Activated CD4-positive, alpha-beta T cell treated with anti-CD3 and anti-CD28 coated beads, Interleukin-2, amount 50 U/mL, for 4 hours (primary cell): Measurements from ENCODE around the gene AQP12B.
"Not testable (repeated sequence)": the region's sequence is repeated elsewhere in the genome, so short reads cannot be mapped to it uniquely, and the experiment has no call there.

Experiments used
- DNase-seq, 2 experiments: peaks; one replicate each; pipeline ENCODE4 v3.0.0-alpha.2; 2020

Gene AQP12B, protein sequence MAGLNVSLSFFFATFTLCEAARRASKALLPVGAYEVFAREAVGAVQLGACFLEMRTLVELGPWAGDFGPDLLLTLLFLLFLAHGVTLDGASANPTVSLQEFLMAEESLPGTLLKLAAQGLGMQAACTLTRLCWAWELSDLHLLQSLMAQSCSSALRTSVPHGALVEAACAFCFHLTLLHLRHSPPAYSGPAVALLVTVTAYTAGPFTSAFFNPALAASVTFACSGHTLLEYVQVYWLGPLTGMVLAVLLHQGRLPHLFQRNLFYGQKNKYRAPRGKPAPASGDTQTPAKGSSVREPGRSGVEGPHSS

DNA sequence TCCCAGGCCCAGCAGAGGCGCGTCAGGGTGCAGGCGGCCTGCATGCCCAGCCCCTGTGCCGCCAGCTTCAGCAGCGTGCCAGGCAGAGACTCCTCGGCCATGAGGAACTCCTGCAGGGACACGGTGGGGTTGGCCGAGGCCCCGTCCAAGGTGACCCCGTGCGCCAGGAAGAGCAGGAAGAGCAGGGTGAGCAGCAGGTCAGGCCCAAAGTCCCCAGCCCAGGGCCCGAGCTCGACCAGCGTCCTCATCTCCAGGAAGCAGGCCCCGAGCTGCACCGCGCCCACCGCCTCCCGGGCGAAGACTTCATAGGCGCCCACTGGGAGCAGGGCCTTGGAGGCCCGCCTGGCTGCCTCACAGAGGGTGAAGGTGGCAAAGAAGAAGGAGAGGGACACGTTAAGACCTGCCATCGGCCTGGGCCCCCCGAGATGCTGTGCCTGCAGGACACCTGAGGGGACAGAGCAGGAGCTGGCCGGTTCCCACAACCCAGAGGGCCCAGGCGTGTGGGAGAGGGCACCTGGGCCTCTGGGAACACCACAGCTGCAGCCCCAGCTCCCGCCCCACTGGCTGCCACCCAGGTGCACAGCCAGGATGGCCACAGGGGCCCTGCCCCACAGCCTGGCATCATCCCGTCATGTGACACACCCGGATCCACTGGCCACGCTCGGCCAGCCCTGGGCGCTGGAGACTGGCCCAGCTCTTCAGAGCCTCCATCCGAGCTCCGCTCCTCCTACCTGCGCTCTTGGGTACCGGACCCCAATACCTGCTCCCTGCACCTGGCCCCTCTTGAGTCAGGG lies at the start of gene AQP12B:
Gene AQP12B (minus strand): TSS at position 455 of the 794 bp plus-strand sequence. CDS start 48 bp downstream, at position 407.
- not testable (repeated sequence) for DNase-seq

DNA sequence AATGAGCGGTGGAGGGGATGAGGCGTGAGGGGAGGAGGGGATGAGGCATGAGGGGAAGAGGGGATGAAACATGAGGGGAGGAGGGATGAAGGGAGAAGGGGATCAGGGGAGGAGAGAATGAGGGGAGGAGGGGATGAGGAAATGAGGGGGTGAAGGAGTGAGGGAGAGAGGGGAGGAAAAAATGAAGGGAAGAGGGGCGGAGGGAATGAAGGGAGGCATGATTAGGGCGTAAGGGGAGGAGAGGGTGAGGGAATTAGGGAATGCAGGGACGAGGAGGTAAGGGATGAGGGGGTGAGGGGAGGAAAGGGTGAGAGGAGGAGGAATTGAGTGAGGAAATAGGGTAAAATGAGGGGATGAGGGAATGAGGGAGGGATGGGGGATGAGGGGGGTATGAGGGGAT lies 49.5 kb upstream of the AQP12B start:
- DNase-seq = no peak

DNA sequence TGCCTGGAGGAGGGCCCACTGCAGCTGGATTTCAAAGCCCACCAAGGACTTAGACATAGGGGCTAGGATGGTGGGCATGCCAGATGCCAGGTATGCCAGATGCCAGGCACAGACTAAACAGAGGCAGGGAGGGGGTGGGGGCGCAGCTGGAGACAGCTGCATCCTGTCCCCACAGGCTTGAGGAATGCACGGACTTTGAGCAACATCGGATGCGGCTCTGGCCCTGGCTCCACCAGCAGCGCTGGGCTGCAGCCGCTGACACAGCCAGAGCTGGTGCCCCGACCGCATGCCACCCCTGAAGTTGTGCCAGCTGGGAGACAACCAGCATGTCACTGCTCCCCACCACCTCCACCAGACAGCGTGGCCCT lies 48.5 kb upstream of the AQP12B start:
- DNase-seq = no peak

DNA sequence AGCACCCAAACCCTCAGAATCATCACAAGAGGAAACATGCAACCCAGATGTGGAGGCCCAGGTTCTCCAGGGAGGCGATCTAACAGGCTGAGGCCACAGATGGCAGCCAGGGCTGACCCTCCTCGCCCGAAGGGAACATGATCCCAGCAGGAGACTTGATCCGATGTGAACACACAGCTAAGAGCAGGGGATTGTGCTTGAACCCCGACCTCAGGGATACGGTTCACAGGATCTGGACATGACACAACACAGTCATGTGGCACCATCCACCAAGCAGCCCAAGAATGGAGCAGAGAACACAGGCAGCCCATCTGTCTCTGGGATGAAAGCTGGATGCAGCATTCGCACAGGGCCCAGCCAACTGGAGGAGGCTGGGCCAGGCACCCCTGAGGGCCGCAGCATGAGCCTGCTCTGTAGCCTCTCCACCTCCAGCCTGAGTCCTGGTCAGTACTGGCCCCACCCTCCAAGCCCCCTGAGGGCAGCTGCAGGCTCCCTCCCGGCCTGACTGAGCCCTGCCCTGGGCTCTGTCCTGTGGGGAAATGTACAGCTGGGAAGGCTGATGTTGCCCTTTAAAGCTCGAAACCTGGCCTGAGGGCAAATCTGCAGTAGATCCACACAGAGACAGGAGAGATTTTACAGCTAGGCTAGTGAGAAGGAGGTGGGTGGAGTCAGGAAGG lies 48.0 kb upstream of the AQP12B start:
- no peak for DNase-seq

DNA sequence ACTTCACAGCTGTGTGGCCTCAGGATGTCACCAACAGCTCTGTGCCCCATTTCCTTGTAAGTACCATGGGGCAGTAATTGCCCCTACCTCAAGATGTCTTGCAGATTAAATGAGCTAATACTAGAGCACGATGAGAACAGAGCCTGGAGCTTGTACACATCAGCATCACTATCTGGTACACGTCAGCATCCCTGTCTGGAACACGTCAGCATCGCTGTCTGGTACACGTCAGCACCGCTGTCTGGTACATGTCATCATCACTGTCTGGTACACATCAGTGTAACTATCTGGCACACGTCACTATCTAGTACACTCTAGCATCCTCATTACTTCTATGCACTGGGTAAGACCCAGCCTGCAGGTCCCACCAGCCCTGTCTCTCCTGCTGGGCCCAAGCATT lies 46.1 kb upstream of the AQP12B start:
- no peak for DNase-seq

DNA sequence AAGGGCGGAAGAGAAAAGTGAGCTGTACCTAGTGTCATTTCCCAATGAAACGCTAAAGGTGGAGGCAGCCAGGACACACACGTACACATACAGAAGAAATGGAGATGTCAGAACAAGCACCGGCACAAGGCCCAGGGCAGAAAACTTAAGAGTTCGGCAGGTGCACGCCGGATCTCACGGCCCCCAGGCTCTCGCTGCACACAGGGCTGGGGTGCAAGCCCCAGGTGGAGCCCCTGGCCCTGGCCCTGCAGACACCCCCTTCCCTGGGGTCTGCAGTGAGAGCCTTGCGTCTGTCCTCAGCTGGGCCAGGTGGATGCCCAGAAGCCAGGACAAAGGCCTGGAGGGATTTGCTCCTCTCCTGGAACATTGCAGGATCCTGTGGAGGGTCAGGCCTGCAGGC lies 45.7 kb upstream of the AQP12B start:
- DNase-seq = no peak

DNA sequence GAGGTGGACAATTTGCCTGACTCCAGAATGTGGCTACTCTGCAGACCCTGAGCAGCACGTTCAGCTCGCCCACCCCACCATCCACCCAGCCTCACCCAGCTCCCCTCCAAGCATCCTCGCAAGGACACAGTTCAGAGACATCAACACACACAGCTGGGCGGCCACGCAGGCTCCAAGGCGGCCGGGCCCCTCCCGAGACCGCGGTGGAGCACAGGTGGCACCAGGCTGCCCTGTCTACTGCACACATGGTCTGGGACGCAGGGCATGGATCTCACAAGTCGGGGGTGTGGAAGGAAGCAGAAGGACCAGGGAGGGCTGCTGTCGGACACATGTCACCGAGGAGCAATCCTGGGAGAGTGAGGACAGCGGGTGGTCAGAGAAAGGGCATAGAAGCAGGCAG lies 45.2 kb upstream of the AQP12B start:
- DNase-seq = no peak

DNA sequence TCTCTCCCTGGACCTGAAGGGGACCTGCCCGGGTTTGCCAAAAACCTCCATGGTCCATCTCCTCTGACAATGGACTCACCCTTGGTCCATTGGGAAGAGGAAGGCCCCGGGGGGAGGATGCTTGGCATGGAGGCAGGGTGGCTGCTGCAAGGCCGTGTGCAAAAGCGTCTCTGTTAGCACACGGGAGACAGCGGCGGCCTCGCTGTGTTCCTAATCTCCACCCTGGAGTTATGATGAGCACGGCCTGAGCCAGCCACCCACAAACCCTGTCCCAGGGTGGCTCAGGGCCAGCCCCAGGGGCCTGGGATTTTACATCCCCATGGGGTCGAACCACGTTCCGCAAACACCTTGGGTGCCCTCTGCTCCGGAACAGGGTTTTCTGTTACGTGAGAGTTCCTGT lies 44.8 kb upstream of the AQP12B start:
- DNase-seq = no peak

DNA sequence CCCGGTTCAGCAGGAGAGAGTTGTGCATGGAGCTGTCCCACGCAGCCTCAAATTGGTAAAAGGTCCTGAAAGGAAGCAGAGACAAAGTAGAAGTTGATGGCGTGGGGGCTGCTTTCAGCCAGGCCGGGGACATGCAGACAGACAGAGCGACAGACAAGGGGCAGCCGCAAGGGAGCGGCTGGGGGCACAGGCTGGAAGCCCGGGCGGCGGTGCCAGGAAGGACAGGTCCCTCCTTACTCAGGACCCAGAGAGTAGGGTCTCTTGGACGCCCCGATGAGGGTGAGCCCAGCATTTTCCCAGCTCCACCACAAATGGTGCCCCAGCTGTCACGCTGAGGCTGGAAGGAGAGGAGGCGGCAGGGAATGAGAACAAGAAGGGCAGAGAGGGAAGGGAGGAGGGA lies 44.2 kb upstream of the AQP12B start:
- DNase-seq = no peak

DNA sequence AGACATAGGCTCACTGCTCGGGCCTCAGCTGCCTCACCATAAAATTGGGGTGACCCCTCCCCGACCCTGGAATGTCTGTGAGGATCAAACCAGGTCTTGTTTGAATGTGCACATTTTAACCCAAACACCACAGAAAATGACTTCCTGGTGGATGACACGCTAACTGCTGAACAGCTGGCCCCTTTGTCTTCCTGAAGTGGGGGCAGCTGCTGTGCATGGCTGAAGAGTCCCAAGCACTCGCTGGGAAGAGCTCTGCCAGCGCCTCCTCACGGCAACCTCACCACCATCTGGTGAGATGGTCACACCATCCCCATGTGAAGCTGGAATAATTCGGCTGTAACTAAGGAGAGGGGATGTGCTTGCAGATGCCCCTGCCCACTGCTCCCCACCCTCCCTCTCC lies 43.0 kb upstream of the AQP12B start:
- DNase-seq = no peak

DNA sequence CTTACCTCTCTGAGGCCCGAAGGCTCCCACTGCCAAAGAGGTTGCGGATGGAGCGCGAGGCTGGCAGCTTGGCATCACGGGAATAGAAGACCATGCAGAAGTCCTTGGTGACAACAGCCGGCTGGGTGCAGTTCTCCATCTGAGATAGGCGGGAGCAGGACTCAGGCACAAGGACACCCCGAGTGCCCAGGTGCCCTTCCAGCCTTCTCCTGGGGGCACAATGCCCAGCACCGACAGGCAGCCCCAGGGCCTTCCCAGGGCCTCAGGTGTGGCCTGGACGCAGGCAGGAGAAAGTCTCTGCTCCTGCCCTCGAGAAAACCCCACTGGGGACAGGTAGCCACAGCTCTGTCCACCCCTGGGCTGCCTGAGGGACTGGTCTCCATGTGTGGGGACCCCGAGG lies 42.6 kb upstream of the AQP12B start:
- DNase-seq = no peak

DNA sequence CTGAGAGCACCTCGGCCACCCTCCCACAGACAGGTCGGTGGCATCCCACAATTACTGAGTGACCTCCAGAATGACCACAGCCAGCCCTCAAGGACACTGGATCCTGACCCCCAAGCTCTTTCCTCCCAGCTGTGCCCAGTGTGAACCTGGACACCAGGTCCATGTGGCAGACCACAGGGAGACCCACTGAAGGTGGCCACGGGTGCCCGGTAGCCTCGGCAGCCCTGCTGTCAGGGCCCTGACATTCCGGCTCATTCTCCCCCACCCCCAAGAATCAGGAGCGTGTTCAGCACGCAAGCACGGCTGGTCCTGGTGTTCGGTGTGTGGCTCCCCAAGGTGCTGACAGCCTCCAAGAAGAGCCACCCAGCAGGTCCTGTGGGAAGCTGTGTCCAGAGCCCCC lies 41.7 kb upstream of the AQP12B start:
- no peak for DNase-seq

DNA sequence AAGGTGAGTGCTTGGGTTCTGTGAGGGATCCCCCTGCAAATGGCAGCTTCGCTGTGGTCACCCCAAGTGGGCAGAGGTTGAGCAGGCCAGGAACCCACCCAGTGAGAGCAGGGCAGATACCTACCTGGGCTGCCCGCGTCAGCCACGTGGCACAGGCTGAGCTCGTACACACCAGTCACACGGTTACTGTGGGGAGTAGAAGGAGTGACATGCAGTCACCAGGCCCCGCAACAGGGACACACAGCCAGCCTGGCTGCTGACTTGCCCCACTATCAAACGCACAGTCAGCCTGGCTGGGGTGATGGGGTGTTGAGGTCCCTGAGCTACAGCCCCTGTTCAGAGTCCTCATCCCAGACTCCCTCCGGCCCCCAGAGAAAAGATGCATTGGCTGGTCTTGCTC lies 41.2 kb upstream of the AQP12B start:
- DNase-seq = no peak

DNA sequence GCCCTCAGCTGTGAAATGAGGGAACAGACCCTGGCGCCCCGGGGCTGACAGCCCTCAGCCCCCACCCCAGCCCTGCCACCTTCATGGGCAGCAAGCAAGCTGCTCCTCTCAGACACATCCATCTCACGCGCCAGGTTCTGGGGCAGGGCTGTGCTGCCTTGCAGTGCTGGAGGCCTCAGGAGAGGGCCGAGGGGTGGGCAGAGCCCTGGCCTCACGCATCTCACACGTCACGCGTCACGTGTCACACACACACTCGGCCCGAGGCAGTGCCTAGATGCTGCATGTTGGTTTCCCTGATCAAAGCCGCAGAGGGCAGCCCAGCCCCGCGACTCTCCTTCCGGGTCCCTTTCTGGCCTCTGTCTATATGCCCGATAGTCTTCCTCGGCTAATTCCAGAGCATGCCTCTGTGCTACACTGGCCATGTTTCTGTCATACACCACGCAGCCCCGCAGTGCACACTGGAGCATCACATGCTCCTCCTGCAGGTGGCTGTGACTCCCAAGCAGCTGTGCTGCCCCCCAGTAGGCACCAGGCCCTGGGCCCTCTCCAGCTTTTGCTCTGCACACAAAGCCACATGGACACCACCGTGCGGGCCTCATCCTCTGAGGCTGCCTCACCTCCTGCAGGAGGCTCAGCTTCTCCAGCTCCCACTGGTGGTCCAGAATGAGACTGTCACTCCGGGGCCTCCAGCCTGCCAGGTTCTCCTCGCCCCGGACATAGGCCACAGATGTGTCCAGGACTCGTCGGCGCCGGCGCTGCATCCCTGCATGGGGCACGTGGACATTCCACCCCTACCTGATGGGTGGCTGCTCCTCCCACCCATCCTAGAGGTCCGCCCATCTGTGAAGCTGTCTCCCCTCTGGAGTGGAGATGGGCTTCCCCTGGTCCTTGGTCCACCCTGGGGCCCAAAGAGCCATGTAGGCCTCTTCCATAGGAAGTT lies 40.4 kb upstream of the AQP12B start:
- DNase-seq = no peak

DNA sequence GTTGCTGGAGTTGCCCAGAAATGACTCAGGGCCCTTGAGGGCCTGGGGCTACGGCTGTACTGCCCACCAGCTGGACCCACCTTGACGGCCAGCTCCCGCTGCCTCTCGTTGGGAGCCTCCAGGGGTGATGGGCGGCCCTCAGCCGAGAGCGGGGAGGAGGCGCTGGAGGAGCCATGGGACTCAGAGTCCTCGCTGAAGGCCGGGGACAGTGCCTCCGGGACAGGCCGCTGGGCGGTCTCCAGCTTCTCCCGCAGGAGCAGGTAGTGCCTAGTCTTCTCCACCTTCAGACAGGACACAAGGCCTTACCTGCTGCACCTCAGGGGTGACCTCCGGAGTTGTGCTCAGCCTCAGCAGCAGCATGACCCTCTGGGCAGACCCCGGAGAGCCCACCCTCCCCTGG lies 39.7 kb upstream of the AQP12B start:
- DNase-seq = no peak

DNA sequence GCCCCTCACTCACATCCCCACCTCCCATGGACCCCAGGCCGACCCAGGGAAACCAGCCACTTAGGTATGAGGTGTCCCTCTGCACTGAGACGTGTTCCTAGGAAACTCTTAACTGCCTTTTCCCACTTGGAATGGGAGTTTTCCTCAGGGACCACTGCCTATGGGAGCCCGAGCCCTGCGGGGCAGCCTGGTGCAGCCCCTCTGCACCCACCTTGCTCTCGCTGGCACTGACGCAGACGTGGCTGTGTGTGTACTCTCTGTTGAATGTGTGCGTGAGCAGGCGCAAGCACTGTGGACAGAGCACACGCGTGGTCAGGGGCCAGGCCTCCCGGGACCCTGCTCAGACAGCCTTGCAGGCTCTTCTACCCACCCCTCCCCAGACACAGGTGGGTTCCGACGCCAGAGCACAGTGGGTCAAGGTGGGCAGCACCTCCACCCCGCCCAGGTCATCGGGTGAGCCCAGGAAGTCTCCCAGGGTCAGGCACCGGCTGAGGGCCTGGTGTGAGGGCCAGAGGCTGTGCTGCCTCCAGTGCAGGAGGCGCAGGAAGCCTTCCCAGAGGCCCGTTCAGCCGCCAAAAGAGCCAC lies 39.0 kb upstream of the AQP12B start:
- no peak for DNase-seq

DNA sequence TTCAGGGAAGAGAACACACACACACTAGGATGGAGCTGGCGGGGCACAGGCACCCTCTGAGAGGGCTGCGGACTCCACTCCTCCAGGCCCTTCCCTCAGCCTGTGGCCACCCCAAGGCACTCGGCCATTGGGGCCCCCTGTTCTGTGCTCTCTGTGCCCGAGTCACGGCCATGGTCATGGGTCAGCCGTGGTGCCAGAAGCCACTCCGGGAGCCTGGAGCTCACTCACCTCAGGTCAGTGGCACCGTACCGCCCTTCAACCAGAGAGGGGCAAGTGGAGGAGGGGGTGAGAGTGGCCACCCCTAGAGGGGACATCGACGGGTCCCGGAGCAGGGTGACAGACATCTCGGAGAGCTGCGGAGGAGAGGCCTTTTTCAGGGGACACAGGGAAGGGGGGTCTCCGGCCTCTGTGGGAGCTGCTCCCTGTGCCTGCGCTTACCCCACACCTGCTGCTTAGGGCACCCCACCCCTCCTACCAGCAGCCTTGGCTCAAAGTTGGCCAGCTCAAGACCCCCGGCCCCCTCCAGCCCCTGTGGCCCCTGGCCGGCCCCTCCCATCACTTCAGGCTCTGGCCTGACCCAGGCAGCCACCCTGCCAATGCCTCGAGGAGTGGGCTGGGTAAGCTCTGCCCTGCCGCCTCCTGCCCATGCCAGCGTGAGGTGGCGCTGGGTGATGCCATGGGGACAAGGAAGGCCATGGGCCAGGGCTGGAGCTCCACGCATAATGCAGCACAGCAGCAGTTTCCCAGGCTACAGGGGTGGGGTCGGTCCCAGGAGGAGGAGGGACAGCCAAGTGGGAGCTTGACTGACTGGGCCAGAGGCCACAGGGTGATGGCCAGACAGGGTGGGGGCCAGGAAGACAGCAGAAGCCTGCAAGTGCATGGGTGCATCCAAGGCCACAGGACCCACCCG lies 38.3 kb upstream of the AQP12B start:
- no peak for DNase-seq

DNA sequence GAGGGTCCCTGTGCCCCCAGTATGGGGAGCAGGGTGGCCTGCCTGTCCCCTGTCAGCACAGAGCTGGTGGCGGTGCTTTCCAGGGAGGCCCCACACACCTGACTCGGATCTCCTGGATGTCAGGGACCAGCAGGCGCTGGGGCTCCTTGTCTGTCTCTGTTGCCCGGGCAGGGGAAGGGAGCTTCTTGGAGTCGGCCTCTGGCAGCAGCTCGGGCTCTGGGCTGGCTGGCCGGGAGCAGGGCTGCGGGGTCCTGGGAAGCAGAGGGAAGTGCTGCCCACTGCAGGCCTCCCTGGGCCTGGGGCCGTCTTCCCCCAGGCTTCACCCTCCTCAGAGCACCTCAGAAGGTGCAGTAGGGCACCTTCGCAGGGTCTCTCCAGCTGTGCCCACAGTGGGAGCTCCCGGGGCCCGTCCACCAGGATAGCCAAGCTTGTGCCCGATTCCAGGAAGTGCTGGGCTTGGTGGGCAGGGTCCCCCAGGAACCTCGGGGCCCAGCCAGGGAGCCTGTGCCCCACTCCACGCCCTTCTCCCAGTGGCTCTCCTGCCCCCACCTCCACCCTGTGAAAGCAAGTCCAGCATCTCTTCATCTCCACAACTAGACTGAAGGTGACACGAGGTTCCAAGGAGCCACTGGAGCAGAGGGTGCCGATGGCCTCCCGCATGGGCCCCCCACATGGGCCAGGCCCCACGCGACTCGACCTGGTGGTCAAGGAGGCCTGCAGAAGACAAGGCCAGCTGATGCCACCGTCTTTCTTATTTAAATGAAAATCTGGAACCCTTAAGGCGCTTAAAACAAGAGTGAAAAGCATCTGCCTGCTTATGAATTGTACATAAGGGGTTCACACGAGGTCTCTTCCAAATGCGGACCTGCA lies 37.2 kb upstream of the AQP12B start:
- no peak for DNase-seq

DNA sequence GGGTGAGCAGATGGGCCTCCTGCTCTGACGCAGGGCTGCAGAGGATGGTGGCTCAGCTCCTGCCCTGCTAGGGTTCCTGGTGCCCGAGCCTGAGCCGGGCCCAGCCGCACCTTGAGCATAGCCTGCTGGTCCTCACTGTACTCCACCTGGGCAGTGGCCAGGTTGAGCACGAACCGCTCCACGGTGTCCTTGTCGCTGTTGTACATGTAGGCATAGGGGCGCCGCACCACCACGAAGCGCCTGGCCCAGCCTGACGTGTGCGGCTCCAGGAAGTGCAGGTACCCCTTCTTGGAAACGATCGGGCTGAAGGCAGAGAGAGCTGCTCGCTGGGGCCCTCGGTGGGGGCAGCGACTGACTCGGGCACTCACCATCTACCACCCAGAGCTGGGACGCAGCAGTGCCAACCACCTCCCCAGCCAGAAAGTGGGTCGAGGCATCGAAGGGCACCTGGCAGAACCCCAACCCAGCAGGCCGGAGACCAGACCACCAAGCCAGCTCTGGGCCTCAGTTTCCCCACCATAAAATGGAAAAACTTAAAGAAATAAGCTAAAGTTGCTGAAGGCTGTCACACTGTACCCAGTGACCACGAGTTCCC lies 36.3 kb upstream of the AQP12B start:
- DNase-seq = no peak
